Hematopoietic multipotent progenitor cell treated with erythropoietin and hydrocortisone succinate and interleukin-3 and kit ligand, for 4 days (in vitro differentiated cells): Measurements from ENCODE around the gene TMEM259.
A peak's percentile ranks its signal among the peaks of the same experiment; 100 is the strongest.

ENCODE experiments used
- DNase-seq: peaks from one replicate; pipeline ENCODE4 v3.0.0-alpha.2; 2015

Gene TMEM259

GRCh38 chr19:1055028-1055425 is 34.1 kb upstream of the TMEM259 start:
- DNase-seq = no peak

GRCh38 chr19:1054102-1055027 is 33.4 kb upstream of the TMEM259 start:
- DNase-seq = no peak

GRCh38 chr19:1053176-1054101 is 32.5 kb upstream of the TMEM259 start:
- DNase-seq = no peak

GRCh38 chr19:1052349-1052975 is 31.5 kb upstream of the TMEM259 start:
- no peak for DNase-seq

- no peak for DNase-seq
Measured at GRCh38 chr19:1051791-1052190, 30.9 kb upstream of the TMEM259 start.

- no peak for DNase-seq
Measured at GRCh38 chr19:1050989-1051788, 30.3 kb upstream of the TMEM259 start.

- DNase-seq = peak; percentile 37
Measured at GRCh38 chr19:1049800-1050199, 28.9 kb upstream of the TMEM259 start.

- DNase-seq = no peak
Measured at GRCh38 chr19:1049106-1049505, 28.2 kb upstream of the TMEM259 start.

GRCh38 chr19:1047696-1048147 is 26.8 kb upstream of the TMEM259 start:
- DNase-seq = no peak

GRCh38 chr19:1046836-1047695 is 26.1 kb upstream of the TMEM259 start:
- DNase-seq = peak; percentile 59

- no peak for DNase-seq
Measured at GRCh38 chr19:1046117-1046626, 25.2 kb upstream of the TMEM259 start.

GRCh38 chr19:1045247-1045603 is 24.3 kb upstream of the TMEM259 start:
- peak; percentile 87 for DNase-seq

GRCh38 chr19:1042689-1043511 is 22.0 kb upstream of the TMEM259 start:
- DNase-seq = no peak

- DNase-seq = no peak
Measured at GRCh38 chr19:1041835-1042685, 21.1 kb upstream of the TMEM259 start.

GRCh38 chr19:1041272-1041834 is 20.4 kb upstream of the TMEM259 start:
- DNase-seq = no peak

- peak; percentile 97 for DNase-seq
Measured at GRCh38 chr19:1040476-1041271, 19.8 kb upstream of the TMEM259 start.

GRCh38 chr19:1039646-1040475 is 18.9 kb upstream of the TMEM259 start, which contains the start of gene ABCA7:
Gene ABCA7, plus strand, starts transcription at chr19:1040107. Its CDS starts 1,255 bp downstream, at chr19:1041362.
- peak; percentile 99 for DNase-seq
